Neural progenitor cell (in vitro differentiated cells): ENCODE measurements around the gene CTNNA3. TPM values are rescaled to one million over a fixed set of nuclear protein-coding genes. Genes with fewer than 3 reads are reported as not detected.

Experiments
- DNase-seq: peaks from one replicate; pipeline ENCODE4 v3.0.0-alpha.2; 2016; ENCODE audit warnings: low spot score
- H2AFZ ChIP-seq: fragments of 200-600 bp; sonication (generic); replicated peaks from 2 replicates; pipeline ENCODE4 v1.6.1; 2016; ENCODE audit warnings: antibody characterized with exemption
- H3F3A ChIP-seq: fragments of 200-600 bp; sonication (generic); 2 replicates; pipeline ENCODE4 v1.6.1; 2016; ENCODE audit warnings: antibody characterized with exemption, low read depth
- H3K27ac ChIP-seq: fragments of 200-600 bp; sonication (generic); 2 replicates; pipeline ENCODE4 v1.5.1; 2016; ENCODE audit warnings: mild to moderate bottlenecking
- H3K27me3 ChIP-seq: fragments of 200-600 bp; sonication (generic); 2 replicates; pipeline ENCODE4 v1.6.1; 2016; ENCODE audit warnings: mild to moderate bottlenecking, moderate library complexity
- H3K36me3 ChIP-seq: fragments of 200-600 bp; sonication (generic); 2 replicates; pipeline ENCODE4 v1.5.1; 2016
- H3K4me1 ChIP-seq: fragments of 200-600 bp; sonication (generic); 2 replicates; pipeline ENCODE4 v1.6.1; 2016; ENCODE audit warnings: mixed run types
- H3K4me2 ChIP-seq: fragments of 200-600 bp; sonication (generic); 2 replicates; pipeline ENCODE4 v1.6.1; 2016
- H3K4me3 ChIP-seq: fragments of 200-600 bp; sonication (generic); 2 replicates; pipeline ENCODE4 v1.5.1; 2016
- H3K79me2 ChIP-seq: fragments of 200-600 bp; sonication (generic); 2 replicates; pipeline ENCODE4 v1.6.1; 2016; ENCODE audit warnings: low read depth
- H3K9ac ChIP-seq: fragments of 200-600 bp; sonication (generic); 2 replicates; pipeline ENCODE4 v1.6.1; 2016
- H3K9me3 ChIP-seq: fragments of 200-600 bp; sonication (generic); 2 replicates; pipeline ENCODE4 v1.5.1; 2016; ENCODE audit warnings: low read depth
- H4K20me1 ChIP-seq: fragments of 200-600 bp; sonication (generic); 2 replicates; pipeline ENCODE4 v1.6.1; 2016; ENCODE audit warnings: low read depth
- H3K27ac Mint-ChIP-seq: 3 replicates; pipeline ENCODE4 v1.8.0; 2021; ENCODE audit warnings: mixed read lengths
- H3K27me3 Mint-ChIP-seq: 2 replicates; pipeline ENCODE4 v1.8.0; 2022; ENCODE audit warnings: low read depth, mild to moderate bottlenecking, inconsistent platforms, moderate library complexity, mixed read lengths; ENCODE audit not compliant: insufficient read depth
- H3K36me3 Mint-ChIP-seq: 3 replicates; pipeline ENCODE4 v1.8.0; 2021; ENCODE audit warnings: mixed read lengths
- H3K4me1 Mint-ChIP-seq: 3 replicates; pipeline ENCODE4 v1.8.0; 2021; ENCODE audit warnings: mixed read lengths
- H3K4me3 Mint-ChIP-seq: 3 replicates; pipeline ENCODE4 v1.8.0; 2021; ENCODE audit warnings: mild to moderate bottlenecking, moderate library complexity, mixed read lengths
- H3K9me3 Mint-ChIP-seq: 3 replicates; pipeline ENCODE4 v1.8.0; 2020; ENCODE audit warnings: mixed read lengths
- EZH2 ChIP-seq: fragments of 200-600 bp; sonication (generic); IDR thresholded peaks from 2 replicates; pipeline ENCODE4 v1.6.1; 2017; ENCODE audit warnings: antibody characterized with exemption, mild to moderate bottlenecking, moderate library complexity
- EZH2phosphoT487 ChIP-seq: fragments of 200-600 bp; sonication (generic); IDR thresholded peaks from 2 replicates; pipeline ENCODE4 v1.6.1; 2017; ENCODE audit warnings: antibody characterized with exemption
- total RNA-seq: library from RNA; depleted of rRNA; stranded (reverse); fragments of >200 nt; gene quantifications from 2 replicates; pipeline ENCODE4 v1.2.3, GENCODE V29; 2015; ENCODE audit warnings: low replicate concordance
- TF ChIP-seq, protein P1 (sequence below): fragments of 200-600 bp; sonication (generic); IDR thresholded peaks from 2 replicates; pipeline ENCODE4 v1.5.1; 2017; ENCODE audit warnings: antibody characterized with exemption, mild to moderate bottlenecking

Gene CTNNA3
- total RNA-seq, 1 donor from 2014 or later = 12.9 TPM

DNA sequence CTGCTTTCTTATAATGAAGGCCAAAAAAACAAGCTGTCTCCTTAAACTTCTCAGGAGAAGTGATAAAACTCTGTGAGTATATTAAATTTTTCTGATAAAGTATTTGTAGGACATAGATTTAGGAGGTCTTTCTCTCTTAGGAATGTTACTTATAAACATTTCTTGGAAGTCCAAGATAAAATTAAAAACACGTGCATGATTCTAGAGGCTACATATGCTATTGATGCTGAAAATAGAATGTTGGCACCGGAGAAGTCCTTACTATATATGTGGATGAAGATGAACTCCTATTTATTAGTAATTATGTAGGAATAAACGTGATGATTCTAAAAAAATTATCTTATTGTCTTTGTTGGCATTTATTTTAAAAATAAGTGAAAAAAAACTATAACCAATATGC lies 1011.4 kb downstream of the CTNNA3 start:
- H3K27me3 Mint-ChIP-seq = no peaks in the 10 kb centered on the region
- no peak overlapping the region for H3K27ac Mint-ChIP-seq

DNA sequence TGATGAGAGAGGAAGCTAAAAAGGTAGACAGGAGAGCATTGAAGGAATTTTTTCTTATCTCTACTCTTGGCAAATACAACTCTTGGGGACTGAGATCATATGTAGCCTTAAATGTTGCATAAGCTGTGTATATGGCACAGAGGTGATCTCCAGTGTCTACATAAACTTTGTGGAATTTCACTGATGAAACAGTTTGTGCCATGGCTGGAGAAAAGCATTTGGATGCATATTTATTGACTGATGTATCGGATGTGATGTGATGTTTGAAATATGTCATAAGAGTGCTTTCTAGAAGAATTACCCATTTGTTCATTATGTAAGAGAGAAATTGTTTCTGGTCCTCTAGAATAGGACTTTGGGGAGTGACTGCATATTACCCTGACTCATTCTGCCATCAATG lies 1015.1 kb downstream of the CTNNA3 start:
- H3K27ac Mint-ChIP-seq = no peak overlapping the region
- TF ChIP-seq EZH2 (no peak), EZH2phosphoT487 (no peak)
- TF ChIP-seq, protein P1, sequence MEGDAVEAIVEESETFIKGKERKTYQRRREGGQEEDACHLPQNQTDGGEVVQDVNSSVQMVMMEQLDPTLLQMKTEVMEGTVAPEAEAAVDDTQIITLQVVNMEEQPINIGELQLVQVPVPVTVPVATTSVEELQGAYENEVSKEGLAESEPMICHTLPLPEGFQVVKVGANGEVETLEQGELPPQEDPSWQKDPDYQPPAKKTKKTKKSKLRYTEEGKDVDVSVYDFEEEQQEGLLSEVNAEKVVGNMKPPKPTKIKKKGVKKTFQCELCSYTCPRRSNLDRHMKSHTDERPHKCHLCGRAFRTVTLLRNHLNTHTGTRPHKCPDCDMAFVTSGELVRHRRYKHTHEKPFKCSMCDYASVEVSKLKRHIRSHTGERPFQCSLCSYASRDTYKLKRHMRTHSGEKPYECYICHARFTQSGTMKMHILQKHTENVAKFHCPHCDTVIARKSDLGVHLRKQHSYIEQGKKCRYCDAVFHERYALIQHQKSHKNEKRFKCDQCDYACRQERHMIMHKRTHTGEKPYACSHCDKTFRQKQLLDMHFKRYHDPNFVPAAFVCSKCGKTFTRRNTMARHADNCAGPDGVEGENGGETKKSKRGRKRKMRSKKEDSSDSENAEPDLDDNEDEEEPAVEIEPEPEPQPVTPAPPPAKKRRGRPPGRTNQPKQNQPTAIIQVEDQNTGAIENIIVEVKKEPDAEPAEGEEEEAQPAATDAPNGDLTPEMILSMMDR = no peak
- Histone ChIP-seq H3F3A (no peaks in the 10 kb centered on the region), H3K9me3 (no peaks in the 10 kb centered on the region), H2AFZ (no peak overlapping the region), H3K79me2 (no peaks in the 10 kb centered on the region), H3K4me1 (no peaks in the 10 kb centered on the region), H3K36me3 (no peaks in the 10 kb centered on the region), H4K20me1 (no peaks in the 10 kb centered on the region), H3K27ac (no peak overlapping the region), H3K9ac (no peak overlapping the region), H3K4me2 (no peak overlapping the region), H3K4me3 (no peak overlapping the region), H3K27me3 (no peaks in the 10 kb centered on the region)
- no peaks in the 10 kb centered on the region for H3K9me3 Mint-ChIP-seq
- no peaks in the 10 kb centered on the region for H3K36me3 Mint-ChIP-seq
- H3K27me3 Mint-ChIP-seq = no peaks in the 10 kb centered on the region
- no peak overlapping the region for H3K4me3 Mint-ChIP-seq
- DNase-seq = no peak
- no peaks in the 10 kb centered on the region for H3K4me1 Mint-ChIP-seq

More for the DNA sequence above, 1011.4 kb downstream of the CTNNA3 start:
- DNase-seq = no peak
- H3K9me3 ChIP-seq = no peaks in the 10 kb centered on the region
- H4K20me1 ChIP-seq = no peaks in the 10 kb centered on the region
- H3K4me3 ChIP-seq = no peak overlapping the region
- H3K27me3 ChIP-seq = no peaks in the 10 kb centered on the region
- TF ChIP-seq EZH2 = no peak
- TF ChIP-seq, protein P1 = no peak
- TF ChIP-seq EZH2phosphoT487 = no peak
- Mint-ChIP-seq H3K4me3 (no peak overlapping the region), H3K9me3 (no peaks in the 10 kb centered on the region), H3K36me3 (no peaks in the 10 kb centered on the region), H3K4me1 (no peaks in the 10 kb centered on the region)
- H2AFZ ChIP-seq = no peak overlapping the region
- no peaks in the 10 kb centered on the region for H3K36me3 ChIP-seq
- H3K4me1 ChIP-seq = no peaks in the 10 kb centered on the region
- no peaks in the 10 kb centered on the region for H3K79me2 ChIP-seq
- no peaks in the 10 kb centered on the region for H3F3A ChIP-seq
- no peak overlapping the region for H3K4me2 ChIP-seq
- no peak overlapping the region for H3K27ac ChIP-seq
- no peak overlapping the region for H3K9ac ChIP-seq

DNA sequence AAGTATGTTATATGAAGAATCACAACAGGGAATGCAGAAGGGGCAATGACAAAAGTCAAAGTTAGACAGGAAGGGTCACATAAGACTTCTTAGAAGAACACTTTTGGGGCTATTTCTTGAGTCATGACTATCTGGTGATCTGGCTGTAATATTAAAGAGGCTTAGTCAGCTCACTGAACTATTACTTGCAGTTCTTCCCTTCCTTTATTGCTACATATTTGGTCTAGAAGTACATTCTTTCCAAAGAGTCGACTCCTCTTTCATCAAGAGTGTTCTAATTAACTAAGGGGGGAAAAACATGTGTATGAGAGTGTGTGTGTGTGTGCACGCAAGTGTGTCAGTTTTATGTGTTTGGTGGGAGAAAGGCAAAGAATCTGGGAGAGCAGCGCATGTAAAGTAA lies 1017.5 kb downstream of the CTNNA3 start:
- H3K36me3 ChIP-seq = no peaks in the 10 kb centered on the region
- no peak overlapping the region for H3K9ac ChIP-seq
- H3K36me3 Mint-ChIP-seq = no peaks in the 10 kb centered on the region
- no peaks in the 10 kb centered on the region for H3K4me1 ChIP-seq
- no peak overlapping the region for H3K4me3 Mint-ChIP-seq
- H3K4me3 ChIP-seq = no peak overlapping the region
- no peaks in the 10 kb centered on the region for H3K4me1 Mint-ChIP-seq
- no peak overlapping the region for H3K27ac Mint-ChIP-seq
- H3K27ac ChIP-seq = no peak overlapping the region
- no peak overlapping the region for H3K4me2 ChIP-seq
- no peaks in the 10 kb centered on the region for H4K20me1 ChIP-seq
- H3K27me3 ChIP-seq = no peaks in the 10 kb centered on the region
- no peak for DNase-seq
- H2AFZ ChIP-seq = no peak overlapping the region
- no peaks in the 10 kb centered on the region for H3F3A ChIP-seq
- no peaks in the 10 kb centered on the region for H3K9me3 Mint-ChIP-seq
- H3K9me3 ChIP-seq = no peaks in the 10 kb centered on the region
- H3K27me3 Mint-ChIP-seq = no peaks in the 10 kb centered on the region
- TF ChIP-seq EZH2 (no peak), EZH2phosphoT487 (no peak)
- TF ChIP-seq, protein P1 = no peak
- no peaks in the 10 kb centered on the region for H3K79me2 ChIP-seq

GRCh38 chr10:66673071-66673470 lies 1022.9 kb downstream of the CTNNA3 start:
- Mint-ChIP-seq H3K27me3 (no peaks in the 10 kb centered on the region), H3K27ac (no peak overlapping the region), H3K4me3 (no peak overlapping the region), H3K9me3 (no peaks in the 10 kb centered on the region), H3K4me1 (no peaks in the 10 kb centered on the region), H3K36me3 (no peaks in the 10 kb centered on the region)
- Histone ChIP-seq H3K36me3 (no peaks in the 10 kb centered on the region), H3K27me3 (no peaks in the 10 kb centered on the region), H3K4me1 (no peaks in the 10 kb centered on the region), H4K20me1 (no peaks in the 10 kb centered on the region), H3K9me3 (no peaks in the 10 kb centered on the region), H3K79me2 (no peaks in the 10 kb centered on the region), H3K27ac (no peak overlapping the region), H2AFZ (no peak overlapping the region), H3K9ac (no peak overlapping the region), H3K4me3 (no peak overlapping the region), H3F3A (no peaks in the 10 kb centered on the region), H3K4me2 (no peak overlapping the region)
- TF ChIP-seq EZH2phosphoT487 (no peak), EZH2 (no peak)
- TF ChIP-seq, protein P1 = no peak
- no peak for DNase-seq
